SK-N-SH treated with all-trans-retinoic acid at 6 μM for 48 hours (cell line): ENCODE results near the gene NDUFB10.

Source experiments
- SNAI2 ChIP-seq: fragments of 250-450 bp; sonication (Bioruptor Pico); IDR thresholded peaks from 2 replicates; pipeline ENCODE4 v1.5.0; 2020; ENCODE audit warnings: mild to moderate bottlenecking, moderate library complexity
- ZNF565 ChIP-seq: fragments of 450-650 bp; formaldehyde crosslinking; conservative IDR thresholded peaks from 2 replicates; pipeline ENCODE4 v1.5.0; 2020; ENCODE audit warnings: low read depth, mild to moderate bottlenecking, moderate library complexity

DNA sequence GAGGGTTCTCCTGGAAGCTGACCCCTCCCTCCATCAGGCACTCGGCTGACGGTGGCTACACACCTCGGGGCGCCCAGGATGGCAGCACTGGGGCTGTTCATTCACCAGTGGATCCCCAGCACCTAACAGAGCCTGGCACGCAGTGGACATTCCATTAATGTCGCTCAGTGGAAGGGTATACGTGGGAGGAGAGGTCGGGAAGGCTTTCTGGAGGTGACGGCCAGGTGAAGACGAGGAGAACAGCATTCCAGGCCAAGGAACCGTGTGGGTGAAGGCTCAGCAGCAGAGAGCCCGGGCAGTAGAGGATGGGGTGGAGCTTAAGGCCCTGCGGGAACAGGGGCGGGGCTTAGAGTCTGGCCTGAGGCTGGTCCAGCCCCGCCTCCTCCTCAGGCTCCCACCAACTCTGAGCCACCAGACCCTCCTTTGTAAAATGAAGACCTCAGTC lies 38.6 kb upstream of the NDUFB10 start:
- TF ChIP-seq ZNF565 (no peak), SNAI2 (no peak)
